ENCODE measurements around the gene DCTPP1. TPM values are rescaled to one million over a fixed set of nuclear protein-coding genes. Genes with fewer than 3 reads are reported as not detected.

The DCTPP1 gene
- total and polyA plus RNA-seq, 2 of the 13 experiments (the other 11 are each of a cell fraction or from before 2014, with no cell fraction given): 54.8 to 74.4 TPM

DNA sequence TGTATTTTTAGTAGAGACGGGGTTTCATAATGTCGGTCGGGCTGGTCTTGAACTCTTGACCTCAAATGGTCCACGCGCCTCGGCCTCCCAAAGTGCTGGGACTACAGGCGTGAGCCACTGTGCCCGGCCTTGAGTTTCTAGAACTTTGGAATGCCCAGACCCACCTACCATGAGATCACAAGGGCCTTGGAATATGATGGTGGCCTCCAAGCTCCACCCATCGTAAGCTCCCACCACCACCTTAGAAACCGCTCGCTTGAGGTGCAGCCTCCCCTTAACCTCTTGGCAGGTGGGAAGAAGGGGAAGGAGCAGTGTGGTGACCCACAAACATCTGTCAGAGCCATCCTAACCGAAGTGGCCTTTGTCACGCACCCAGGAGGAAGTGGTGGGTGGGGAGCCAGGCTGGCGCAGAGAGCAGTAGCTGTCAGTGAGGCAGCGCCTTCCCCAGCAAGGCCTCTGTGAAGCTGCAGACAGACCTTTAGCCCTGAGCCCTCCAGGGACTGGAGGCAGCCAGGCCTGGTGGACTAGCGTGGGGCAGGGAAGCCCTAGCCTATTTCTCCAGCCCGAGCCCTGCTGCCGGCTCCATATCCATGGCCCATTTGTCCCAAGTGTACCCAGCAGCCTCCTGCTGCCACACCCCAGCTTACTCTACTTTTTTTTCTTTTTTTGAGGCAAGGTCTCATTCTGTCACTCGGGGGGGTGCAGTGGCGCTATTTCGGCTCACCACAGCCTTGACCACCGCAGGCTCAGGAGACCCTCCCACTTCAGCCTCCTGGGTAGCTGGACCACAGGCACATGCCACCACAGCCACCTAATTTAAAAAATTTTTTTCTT is 28.9 kb upstream of the DCTPP1 start (continued):
- TF ChIP-seq, protein P1, sequence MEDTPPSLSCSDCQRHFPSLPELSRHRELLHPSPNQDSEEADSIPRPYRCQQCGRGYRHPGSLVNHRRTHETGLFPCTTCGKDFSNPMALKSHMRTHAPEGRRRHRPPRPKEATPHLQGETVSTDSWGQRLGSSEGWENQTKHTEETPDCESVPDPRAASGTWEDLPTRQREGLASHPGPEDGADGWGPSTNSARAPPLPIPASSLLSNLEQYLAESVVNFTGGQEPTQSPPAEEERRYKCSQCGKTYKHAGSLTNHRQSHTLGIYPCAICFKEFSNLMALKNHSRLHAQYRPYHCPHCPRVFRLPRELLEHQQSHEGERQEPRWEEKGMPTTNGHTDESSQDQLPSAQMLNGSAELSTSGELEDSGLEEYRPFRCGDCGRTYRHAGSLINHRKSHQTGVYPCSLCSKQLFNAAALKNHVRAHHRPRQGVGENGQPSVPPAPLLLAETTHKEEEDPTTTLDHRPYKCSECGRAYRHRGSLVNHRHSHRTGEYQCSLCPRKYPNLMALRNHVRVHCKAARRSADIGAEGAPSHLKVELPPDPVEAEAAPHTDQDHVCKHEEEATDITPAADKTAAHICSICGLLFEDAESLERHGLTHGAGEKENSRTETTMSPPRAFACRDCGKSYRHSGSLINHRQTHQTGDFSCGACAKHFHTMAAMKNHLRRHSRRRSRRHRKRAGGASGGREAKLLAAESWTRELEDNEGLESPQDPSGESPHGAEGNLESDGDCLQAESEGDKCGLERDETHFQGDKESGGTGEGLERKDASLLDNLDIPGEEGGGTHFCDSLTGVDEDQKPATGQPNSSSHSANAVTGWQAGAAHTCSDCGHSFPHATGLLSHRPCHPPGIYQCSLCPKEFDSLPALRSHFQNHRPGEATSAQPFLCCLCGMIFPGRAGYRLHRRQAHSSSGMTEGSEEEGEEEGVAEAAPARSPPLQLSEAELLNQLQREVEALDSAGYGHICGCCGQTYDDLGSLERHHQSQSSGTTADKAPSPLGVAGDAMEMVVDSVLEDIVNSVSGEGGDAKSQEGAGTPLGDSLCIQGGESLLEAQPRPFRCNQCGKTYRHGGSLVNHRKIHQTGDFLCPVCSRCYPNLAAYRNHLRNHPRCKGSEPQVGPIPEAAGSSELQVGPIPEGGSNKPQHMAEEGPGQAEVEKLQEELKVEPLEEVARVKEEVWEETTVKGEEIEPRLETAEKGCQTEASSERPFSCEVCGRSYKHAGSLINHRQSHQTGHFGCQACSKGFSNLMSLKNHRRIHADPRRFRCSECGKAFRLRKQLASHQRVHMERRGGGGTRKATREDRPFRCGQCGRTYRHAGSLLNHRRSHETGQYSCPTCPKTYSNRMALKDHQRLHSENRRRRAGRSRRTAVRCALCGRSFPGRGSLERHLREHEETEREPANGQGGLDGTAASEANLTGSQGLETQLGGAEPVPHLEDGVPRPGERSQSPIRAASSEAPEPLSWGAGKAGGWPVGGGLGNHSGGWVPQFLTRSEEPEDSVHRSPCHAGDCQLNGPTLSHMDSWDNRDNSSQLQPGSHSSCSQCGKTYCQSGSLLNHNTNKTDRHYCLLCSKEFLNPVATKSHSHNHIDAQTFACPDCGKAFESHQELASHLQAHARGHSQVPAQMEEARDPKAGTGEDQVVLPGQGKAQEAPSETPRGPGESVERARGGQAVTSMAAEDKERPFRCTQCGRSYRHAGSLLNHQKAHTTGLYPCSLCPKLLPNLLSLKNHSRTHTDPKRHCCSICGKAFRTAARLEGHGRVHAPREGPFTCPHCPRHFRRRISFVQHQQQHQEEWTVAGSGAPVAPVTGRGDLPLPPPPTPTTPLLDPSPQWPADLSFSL (CRISPR knock-in tag; IDR thresholded peaks at IDR 0.05): peak; percentile 73
- TF ChIP-seq TARDBP (CRISPR knock-in tag; IDR thresholded peaks at IDR 0.05) (peak; percentile 80; the same call in 1 of the 2 replicates), ETV6 (CRISPR knock-in tag; conservative IDR thresholded peaks at IDR 0.05) (no peak), ZNF496 (CRISPR knock-in tag; IDR thresholded peaks at IDR 0.05; ENCODE audit: insufficient replicate concordance) (no peak), NFE2 (CRISPR knock-in tag; IDR thresholded peaks at IDR 0.05) (no peak), KAT8 (CRISPR knock-in tag; IDR thresholded peaks at IDR 0.05) (no peak), ZNF143 (CRISPR knock-in tag; IDR thresholded peaks at IDR 0.05) (no peak), RXRB (CRISPR knock-in tag; IDR thresholded peaks at IDR 0.05; ENCODE audit: borderline replicate concordance) (no peak; the same call in 1 of the 2 replicates), FOSL1 (CRISPR knock-in tag; IDR thresholded peaks at IDR 0.05; ENCODE audit: borderline replicate concordance) (no peak), ZNF607 (CRISPR knock-in tag; IDR thresholded peaks at IDR 0.05; ENCODE audit: borderline replicate concordance) (peak; percentile 68; the same call in 1 of the 2 replicates), NR2F1 (CRISPR knock-in tag; IDR thresholded peaks at IDR 0.05) (no peak; a peak in 1 of 4 replicates), ARID2 (CRISPR knock-in tag; IDR thresholded peaks at IDR 0.05; ENCODE audit: borderline replicate concordance) (0 out of 2 replicates have a peak, but pooled peaks have one; percentile 42), ZNF749 (CRISPR knock-in tag; IDR thresholded peaks at IDR 0.05; ENCODE audit: borderline replicate concordance) (no peak), ZNF564 (CRISPR knock-in tag; IDR thresholded peaks at IDR 0.05) (0 out of 2 replicates have a peak, but pooled peaks have one; percentile 29)
- TF ChIP-seq, protein P2, sequence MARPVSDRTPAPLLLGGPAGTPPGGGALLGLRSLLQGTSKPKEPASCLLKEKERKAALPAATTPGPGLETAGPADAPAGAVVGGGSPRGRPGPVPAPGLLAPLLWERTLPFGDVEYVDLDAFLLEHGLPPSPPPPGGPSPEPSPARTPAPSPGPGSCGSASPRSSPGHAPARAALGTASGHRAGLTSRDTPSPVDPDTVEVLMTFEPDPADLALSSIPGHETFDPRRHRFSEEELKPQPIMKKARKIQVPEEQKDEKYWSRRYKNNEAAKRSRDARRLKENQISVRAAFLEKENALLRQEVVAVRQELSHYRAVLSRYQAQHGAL (CRISPR knock-in tag; IDR thresholded peaks at IDR 0.05; ENCODE audit: not compliant biosample characterization): no peak
- TF ChIP-seq, protein P3, sequence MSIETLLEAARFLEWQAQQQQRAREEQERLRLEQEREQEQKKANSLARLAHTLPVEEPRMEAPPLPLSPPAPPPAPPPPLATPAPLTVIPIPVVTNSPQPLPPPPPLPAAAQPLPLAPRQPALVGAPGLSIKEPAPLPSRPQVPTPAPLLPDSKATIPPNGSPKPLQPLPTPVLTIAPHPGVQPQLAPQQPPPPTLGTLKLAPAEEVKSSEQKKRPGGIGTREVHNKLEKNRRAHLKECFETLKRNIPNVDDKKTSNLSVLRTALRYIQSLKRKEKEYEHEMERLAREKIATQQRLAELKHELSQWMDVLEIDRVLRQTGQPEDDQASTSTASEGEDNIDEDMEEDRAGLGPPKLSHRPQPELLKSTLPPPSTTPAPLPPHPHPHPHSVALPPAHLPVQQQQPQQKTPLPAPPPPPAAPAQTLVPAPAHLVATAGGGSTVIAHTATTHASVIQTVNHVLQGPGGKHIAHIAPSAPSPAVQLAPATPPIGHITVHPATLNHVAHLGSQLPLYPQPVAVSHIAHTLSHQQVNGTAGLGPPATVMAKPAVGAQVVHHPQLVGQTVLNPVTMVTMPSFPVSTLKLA (IDR thresholded peaks at IDR 0.05): no peak
- TF ChIP-seq, protein P4, sequence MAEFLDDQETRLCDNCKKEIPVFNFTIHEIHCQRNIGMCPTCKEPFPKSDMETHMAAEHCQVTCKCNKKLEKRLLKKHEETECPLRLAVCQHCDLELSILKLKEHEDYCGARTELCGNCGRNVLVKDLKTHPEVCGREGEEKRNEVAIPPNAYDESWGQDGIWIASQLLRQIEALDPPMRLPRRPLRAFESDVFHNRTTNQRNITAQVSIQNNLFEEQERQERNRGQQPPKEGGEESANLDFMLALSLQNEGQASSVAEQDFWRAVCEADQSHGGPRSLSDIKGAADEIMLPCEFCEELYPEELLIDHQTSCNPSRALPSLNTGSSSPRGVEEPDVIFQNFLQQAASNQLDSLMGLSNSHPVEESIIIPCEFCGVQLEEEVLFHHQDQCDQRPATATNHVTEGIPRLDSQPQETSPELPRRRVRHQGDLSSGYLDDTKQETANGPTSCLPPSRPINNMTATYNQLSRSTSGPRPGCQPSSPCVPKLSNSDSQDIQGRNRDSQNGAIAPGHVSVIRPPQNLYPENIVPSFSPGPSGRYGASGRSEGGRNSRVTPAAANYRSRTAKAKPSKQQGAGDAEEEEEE (CRISPR knock-in tag; IDR thresholded peaks at IDR 0.05; ENCODE audit: borderline replicate concordance): no peak; the same call in 1 of the 2 replicates

Measured in HepG2 (cell line).